ENCODE data around the gene PTPN3.

PTPN3 gene

DNA sequence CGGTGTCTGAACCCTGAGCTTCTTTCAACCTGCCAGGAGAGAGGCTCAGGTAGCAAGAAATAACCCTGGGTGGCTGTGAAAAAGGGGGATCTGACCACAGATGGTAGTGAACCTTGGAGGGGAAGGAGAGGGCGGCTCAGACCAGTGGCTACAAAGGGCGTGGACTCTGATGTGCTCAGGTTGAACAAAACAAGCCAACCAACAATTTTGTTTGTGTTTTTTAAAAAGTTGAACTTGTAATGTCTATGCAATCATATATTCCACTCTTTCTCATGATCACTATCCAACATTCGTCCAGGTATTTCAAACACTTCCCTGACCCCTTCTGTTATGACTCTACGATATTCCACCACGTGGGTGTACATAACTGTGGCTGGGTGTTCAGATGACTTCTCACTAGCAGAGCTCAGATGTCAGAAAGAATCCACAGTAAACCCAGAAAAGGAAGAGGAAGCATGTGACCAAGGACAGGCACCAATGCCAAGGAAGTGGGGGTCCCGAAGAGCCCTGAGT is 20.0 kb downstream of the PTPN3 start:
- FAIRE-seq (no peak), DNase-seq (ENCODE audit: insufficient read length, low spot score) (no peak)

DNA sequence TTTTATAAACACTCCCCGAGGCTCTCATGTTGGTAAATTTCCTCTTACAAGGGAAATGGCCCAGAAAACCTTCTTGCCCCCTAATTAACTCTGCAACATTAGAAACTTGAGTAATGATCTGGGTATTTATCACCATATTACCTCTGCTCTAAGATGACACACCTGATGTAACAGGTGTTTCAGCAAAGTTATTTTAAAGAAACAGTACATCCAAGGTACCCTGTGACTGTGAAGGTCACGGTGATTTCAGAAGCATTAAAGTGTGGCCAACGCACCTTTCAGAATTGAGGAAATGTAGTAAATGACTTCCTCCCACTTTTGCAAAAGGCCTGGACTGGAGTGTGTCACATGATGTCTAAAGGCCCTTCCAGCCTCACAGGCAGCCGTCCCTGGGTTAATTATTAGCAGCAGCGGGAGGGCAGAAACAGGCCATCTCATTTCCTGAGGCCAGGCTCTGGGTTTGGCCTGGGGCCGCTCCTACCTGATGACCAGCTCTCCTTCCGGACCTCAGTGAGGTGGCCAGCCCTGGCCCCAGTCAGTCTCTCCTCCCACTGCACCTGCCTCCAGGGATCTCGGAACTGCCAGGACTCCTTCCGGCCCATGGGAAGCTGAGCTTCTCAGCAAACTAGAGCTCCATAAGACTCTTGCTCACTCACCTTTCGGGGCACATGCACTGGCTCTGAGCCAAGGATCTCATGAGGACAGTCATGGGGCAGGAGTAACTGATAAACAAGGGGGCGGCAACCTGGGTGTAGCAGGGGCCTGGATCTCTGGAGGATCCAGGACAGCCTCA is 20.7 kb downstream of the PTPN3 start:
- DNase-seq (ENCODE audit: insufficient read length, low spot score) = no peak
- FAIRE-seq = no peak

DNA sequence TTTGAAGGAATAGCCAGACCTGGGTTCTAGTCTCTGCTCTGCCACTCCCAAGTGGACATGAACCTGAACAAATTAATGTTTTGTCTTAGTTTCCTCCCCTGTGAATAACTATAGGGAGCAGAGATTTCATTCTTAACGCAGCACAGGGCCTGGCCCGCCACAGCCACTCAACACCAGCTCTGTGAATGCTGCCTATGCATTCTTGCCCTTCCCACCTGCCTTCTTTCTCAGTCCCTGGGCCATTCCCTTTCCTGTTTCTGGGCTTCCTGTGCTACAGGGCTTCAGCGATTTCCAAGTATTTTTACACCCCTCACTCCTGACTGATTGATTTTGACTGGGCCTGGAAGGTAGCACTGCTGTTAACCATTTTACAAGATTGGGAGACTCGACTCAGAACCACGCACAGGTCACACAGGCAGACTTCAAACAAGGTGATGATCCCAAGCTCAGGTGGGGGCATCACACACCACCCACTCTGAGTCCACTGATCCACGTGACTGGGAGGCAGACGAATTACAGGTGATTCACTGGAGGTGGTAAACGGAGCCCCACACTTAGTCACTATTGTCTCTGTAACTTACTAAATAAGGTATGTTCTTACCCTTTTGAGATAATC is 21.4 kb downstream of the PTPN3 start:
- DNase-seq (ENCODE audit: insufficient read length, low spot score) = no peak
- FAIRE-seq = no peak

DNA sequence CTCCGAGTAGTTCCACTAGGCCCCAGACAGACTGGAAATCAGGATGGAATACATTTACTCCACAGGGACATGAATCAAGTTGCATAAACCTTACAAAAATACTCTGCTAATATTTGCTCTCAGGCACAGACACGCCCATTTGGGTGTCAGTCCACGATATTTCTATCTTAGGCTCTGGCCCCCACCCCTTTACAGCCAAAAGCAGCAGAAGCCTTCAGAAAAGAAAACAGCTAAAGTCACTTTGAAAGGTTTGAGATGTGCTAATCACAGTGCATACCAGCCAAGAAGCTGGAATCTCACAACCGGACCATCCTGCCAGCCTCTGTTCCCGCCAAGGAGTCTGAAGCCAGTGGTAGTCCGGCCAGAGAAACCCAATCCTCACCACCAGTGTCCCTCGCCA is 22.6 kb downstream of the PTPN3 start:
- FAIRE-seq (no peak), DNase-seq (ENCODE audit: insufficient read length, low spot score) (no peak)

DNA sequence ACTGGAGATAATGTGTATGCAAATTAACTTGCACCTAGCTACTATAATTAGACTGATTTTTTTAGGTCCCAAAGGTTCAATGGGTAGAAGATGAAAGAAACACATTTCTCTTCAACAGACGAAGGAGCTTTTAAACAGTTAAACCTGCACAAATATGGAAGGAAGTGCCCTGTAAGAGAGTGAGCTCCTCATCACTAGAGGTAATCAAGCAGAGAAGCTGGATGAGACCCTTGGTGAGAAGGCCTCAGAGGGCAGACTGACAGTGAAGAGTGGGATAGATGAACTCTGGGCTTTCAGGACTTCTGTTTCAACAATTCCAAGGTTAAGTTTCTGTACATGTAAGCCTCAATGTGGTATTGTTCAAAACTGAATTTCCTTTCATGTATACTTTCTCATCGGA is 23.2 kb downstream of the PTPN3 start:
- no peak for DNase-seq (ENCODE audit: insufficient read length, low spot score)
- no peak for FAIRE-seq

DNA sequence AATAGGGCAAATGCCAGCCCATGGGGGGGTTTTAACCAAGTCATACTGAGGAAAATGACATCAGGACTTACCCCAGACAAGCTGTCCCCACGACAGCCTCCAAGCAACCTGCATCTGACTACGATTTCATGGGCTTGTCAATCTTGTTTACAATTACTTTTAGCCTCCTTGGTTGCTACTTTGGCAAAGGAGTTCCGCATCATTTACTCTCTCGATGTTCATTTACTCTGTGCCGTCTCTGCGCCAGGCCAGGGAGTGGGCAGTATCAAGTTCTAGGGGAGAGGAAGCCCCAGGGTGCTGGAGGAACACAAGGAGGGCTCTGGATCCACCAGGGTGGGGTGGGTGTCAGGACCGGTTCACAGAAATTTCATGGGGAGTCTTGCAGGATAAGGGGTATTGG is 23.9 kb downstream of the PTPN3 start:
- DNase-seq (ENCODE audit: insufficient read length, low spot score) = no peak
- FAIRE-seq = no peak

DNA sequence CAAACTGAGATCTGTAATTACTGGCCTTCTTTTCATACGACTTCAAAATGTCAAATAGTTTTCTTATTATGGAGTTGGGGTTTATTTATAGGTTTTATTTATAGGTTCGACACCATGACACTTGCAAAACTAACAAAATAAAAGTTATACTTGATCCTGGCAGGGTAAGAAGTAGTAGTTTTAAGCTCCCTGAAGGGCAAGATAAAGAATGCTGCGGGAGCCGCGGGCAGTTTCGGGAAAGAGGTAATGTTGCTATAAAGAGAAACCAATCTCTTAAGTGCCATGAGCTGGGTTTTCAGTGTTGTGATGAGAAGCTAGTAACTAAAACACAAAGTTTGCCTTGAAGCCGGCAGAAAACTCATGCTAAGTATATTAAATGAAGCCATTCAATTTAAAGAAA is 24.8 kb downstream of the PTPN3 start:
- DNase-seq (ENCODE audit: insufficient read length, low spot score) (no peak), FAIRE-seq (no peak)

DNA sequence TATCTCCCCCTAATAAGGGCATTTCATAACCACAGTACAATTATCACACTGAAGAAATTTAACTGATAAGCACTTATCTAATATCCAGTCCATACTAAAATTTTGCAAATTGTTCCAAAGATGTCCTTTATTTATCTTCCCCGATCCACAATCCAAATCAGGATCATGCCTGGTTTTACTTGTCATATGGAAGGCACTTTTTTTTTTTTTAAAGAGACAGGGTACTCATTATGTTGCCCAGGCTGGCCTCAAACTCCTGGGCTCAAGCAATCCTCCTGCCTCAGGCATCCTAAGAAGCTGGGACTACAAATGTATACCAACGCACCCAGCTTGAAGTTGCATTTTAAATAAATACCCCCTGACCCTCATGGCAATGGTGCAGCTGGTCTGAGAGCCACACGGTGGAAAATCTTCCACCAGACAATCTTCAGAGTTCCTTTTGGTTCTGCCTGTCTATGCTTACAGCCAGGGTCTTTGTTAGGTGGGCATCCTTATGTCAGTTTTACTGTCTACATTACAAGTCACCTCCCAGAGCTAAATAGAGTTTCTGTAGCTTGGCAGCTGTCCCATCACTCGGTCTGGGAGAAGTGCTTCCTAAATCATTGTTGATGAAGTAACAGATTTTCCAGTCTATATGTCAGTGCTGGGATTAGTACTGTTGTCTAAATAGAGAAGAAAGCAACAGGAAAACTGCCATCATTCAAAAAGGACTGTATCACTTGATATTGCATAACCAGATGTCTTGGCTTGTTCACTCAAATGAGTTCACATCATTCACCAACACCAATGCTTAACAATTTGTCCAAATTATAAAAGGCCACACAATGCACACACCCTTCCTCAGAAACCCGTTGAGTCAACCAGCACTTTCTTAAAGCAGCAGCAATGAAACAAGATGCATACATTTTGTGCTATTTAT is 26.4 kb downstream of the PTPN3 start:
- FAIRE-seq (no peak), DNase-seq (ENCODE audit: insufficient read length, low spot score) (no peak)

DNA sequence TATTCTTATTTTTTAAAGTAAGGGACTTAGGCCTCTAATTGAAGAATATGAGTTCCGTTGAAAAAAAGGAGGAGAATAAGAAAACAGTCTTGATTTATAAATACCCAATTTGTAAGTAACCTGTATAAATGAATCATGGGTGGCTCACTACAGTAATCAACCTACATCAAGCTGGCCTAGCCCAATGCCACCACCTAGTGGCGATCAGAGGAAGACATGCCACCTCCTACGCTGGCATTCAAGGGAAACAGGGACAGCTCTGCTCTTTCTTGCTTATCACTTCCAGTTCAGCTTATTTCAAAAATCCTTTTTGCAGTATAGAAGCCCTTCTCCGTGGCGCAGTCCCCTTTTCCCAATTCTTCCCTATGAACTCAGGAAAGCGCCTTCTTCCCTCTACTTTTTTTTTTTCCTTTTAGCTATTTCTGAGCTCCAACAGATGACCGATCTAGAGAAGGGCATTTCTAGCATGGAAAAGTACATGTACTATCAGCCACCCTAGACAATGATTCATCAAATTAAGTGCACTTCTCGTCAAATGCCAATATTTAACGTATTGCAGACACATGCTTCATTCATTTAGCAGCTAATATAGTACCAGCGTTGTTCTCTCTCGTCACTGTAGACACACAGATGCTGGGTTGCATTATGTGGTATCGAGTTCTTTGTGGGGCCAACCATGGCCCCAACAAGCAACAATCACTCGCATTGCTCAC is 28.3 kb downstream of the PTPN3 start:
- peak; percentile 52 for FAIRE-seq
- peak; percentile 74 for DNase-seq (ENCODE audit: insufficient read length, low spot score)

DNA sequence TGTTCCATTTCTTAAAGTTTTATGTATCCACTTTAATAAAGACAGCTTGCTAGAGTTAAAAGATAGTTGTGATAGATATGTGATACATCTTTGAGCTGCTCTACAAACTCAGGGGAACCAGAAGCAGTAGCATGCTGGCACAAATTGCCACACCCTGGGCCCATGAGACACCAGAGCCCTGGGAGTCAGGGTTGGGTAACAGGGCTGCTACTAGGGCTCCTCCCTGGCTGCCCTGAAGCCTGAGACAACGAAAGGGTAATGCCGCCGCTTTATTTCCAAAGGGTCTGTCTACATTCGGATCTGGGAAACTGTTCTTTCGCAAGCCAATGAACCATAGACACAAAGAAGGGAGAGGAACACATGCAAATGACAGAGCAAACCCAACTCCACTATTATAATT is 29.2 kb downstream of the PTPN3 start:
- no peak for FAIRE-seq

DNA sequence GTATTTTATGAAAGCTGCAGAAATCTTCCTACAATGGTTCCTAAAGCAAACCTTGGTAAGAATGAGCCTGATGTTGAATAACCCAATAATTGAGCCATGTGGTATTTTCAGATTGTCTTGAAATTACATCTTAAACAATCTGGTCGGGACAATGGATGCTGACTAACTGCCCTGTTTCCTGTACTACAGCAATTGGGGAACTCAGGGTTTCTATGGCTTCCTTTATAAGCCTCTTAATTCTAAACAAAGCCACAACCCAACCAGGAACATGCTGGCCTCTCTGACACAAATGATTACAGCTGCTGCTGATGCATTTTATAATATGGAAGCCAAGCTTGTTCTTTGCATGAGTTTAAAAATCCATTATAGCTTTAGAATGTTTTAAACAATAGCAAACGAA is 30.2 kb downstream of the PTPN3 start:
- FAIRE-seq (no peak), DNase-seq (ENCODE audit: insufficient read length, low spot score) (no peak)

More for the DNA sequence above, 29.2 kb downstream of the PTPN3 start:
- no peak for DNase-seq (ENCODE audit: insufficient read length, low spot score)

DNA sequence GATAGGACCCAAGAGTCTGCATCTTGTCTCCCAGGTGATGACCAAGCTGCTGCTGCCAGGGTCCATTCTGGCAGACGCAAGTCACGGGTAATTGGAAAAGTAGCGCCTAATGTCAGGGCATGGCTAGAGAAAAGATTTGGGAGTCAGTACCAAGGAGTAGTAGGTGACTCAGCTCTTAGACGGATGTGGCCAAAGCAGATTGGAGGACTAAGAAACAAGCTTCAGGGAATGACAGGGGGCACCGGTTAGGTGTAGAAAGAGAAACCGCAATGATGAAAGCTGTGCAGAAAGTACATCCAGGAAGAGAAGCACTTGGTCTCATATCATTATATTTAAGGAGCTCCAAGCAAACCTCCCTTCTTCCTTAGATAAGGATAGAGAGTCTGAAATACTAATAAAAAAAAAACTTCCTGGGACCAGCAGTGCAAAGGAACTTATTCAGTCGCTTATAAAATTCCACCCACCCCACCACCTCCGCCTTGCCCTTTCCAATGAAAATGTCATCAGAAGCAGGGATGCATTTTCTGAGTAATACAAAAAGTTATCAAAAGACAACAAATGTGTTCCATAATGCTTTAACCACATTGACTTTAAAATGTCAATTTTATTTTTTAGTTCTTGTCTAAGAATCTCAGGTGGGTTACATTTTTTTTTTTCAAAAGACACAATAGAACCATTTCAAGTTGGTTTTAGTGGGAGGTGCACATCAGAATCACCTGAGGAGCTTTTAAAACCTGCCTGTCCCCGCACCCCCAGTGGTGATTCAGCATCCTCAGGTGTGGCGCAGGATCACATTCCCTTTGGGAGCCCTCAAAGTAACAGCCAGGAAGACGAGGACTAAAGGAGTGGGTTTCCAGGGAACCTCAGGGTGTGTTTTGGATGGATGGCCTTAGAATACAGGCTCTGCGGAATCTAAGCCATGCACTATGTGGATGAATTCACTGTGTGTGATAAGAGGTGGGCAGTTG is 31.2 kb downstream of the PTPN3 start:
- FAIRE-seq (no peak), DNase-seq (ENCODE audit: insufficient read length, low spot score) (no peak)

DNA sequence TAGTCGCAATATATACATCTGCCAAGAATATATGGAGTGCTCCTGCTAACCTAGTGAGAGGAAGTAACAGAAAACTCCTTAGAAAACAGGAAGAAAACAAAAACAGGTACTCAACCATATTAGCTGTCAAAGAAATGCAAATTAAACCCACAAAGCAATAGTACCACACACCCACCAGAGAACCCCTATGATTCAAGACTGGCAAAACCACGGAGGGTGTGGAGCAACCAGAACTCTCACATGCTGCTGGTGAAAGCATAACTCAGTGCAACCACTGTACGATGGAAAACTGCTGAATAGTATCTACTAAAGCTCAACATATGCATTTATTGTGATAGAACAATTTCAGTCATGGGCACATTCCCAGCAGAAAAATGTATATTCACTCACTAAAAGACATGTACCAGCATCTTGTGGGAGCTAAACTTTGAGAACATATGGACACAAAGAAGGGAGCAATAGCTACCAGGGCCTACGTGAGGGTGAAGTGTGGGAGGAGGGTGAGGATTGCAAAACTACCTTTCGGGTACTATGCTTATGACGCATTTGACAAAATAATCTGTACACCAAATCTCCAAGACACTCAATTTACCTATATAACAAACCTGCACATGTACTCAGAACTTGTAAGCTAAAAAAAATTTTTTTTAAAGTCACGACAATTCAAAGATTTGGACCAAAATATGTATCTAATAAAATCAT is 34.0 kb downstream of the PTPN3 start:
- FAIRE-seq = no peak
- no peak for DNase-seq (ENCODE audit: insufficient read length, low spot score)

DNA sequence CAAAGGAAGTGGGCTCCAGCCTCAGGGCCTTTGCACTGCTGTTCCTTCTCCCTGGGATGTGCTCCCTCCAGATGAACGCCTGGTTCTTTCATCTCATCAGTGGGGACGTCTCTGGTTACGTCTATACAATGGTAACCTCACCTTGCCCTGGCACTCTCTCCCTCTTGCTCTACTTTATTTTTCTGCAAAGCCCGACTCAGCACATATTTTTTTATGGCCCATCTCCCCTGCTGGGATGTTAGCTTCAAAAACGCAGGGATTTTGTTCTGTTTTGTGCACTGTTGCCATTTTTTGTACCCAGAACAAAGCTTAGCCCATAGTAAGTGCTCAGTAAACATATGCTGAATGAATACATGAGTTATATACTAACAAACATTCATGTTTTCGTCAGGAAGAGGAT is 37.5 kb downstream of the PTPN3 start:
- DNase-seq (ENCODE audit: insufficient read length, low spot score) (no peak), FAIRE-seq (no peak)

DNA sequence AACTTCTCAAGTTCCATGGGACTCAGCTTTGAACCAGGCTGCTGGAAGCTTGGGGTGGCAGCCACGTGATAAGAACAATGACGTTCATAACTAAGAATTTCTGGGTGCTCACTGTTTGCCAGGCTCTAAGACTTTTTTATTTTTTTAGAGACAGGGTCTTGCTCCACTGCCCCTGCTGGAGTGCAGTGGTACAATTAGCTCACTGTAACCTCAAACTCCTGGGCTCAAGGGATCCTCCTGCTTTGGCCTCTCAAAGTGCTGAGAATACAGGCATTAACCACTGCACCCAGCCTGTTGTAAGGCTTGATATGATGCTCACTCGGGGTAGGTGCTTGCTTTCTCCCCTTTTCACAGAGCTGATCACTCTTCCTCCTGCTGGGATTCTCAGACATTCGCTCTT is 38.7 kb downstream of the PTPN3 start:
- no peak for FAIRE-seq
- DNase-seq (ENCODE audit: insufficient read length, low spot score) = no peak

DNA sequence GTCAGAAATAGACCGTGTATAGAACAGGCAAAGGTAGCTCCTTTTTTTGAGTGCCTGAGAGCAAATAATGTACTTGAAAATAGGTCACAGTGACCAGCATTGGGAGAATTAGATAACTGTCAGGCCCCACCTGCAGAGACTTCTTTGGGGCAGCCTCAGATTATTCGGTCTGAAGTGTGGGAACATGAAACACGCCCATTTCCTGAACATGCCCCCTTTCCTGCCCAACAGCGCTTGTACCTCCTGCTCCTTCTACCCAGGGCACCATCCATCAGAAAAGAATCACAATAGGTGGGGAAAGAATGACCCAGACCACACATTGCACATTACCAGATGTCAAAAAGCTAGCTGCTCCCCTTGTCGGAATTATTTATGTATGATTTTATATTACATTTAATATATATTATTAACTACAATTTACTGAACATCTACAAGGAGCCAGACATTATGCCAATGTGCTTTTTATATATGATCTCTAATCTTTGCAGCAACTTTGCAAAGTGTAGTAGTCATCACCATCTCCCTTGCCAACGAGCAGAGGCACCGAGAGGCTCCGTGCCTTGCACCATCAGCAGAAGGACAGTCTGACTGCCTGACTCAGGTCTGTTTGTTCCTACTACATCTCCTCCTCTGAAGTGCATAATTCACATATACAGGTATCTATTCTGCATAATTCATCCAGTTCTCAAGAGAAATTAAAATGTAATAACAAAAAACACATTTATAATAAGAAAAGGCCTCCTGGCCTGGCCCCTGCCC is 39.5 kb downstream of the PTPN3 start:
- FAIRE-seq = no peak
- DNase-seq (ENCODE audit: insufficient read length, low spot score) = no peak

DNA sequence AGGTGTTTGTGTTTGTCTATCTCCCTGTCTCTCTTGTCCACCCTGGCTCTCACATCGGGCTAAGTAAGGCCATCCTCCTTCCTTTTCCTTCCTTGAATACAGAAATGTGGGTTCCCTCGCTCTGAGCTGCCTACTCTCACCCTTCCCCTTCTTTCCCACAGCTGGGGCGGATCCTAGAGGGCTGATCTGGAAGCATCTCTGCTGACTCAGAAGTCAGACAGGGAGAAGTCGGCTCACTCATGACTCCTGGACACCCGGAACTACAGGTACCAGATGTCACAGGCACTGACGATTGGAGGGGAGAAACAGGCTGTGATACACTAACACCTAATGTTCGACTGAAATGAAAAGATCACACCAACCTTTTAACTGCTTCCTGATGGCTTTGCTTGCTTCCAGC is 41.3 kb downstream of the PTPN3 start:
- no peak for DNase-seq (ENCODE audit: insufficient read length, low spot score)

DNA sequence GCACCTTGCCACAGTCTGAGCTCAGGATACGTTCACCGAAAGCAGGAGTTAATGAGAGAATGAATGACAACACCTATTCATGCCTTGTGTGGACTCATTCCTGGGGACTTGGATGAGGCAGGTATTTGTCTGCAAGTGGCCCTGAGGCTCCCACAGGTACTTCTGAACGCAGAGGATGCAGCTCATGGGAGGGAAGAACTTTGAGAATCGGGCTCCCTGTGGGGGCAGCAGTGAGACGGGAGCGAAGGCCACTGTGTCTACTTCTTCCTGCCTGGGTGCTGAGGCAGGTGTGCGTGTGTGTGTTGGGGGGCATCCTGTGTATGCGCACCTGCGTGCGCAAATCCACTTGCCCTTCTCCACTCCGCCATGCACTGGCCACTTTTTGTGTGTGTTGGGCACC is 42.2 kb downstream of the PTPN3 start:
- no peak for FAIRE-seq
- DNase-seq (ENCODE audit: insufficient read length, low spot score) = no peak

More for the DNA sequence above, 41.3 kb downstream of the PTPN3 start:
- FAIRE-seq = no peak

Data from HTR-8/SVneo (cell line).